MM.1S (cell line): ENCODE measurements around the gene SGCD.

Experiments used
- DNase-seq: peaks from one replicate; pipeline ENCODE4 v3.0.0-alpha.2; 2015
- H2AFZ ChIP-seq: fragments of 300-600 bp; sonication (generic); 2 replicates; pipeline ENCODE4 v1.6.0; 2016; ENCODE audit warnings: antibody characterized with exemption, low read length
- H3F3A ChIP-seq: fragments of 300-600 bp; sonication (generic); 2 replicates; pipeline ENCODE4 v1.6.1; 2016; ENCODE audit warnings: mild to moderate bottlenecking, antibody characterized with exemption, low read length, moderate library complexity, mixed read lengths; ENCODE audit not compliant: insufficient read depth
- H3K27ac ChIP-seq: fragments of 300-600 bp; sonication (generic); 2 replicates; pipeline ENCODE4 v1.5.1; 2016; ENCODE audit warnings: mild to moderate bottlenecking, low read length
- H3K27me3 ChIP-seq: fragments of 300-600 bp; sonication (generic); replicated peaks from 2 replicates; pipeline ENCODE4 v1.6.0; 2016; ENCODE audit warnings: low read length; ENCODE audit not compliant: insufficient read depth
- H3K36me3 ChIP-seq: fragments of 300-600 bp; sonication (generic); replicated peaks from 2 replicates; pipeline ENCODE4 v1.6.1; 2016; ENCODE audit warnings: mild to moderate bottlenecking, low read length, mixed read lengths; ENCODE audit not compliant: insufficient read depth
- H3K4me1 ChIP-seq: fragments of 300-600 bp; sonication (generic); 2 replicates; pipeline ENCODE4 v1.6.1; 2016; ENCODE audit warnings: low read length, mixed read lengths
- H3K4me2 ChIP-seq: fragments of 300-600 bp; sonication (generic); 2 replicates; pipeline ENCODE4 v1.6.0; 2016; ENCODE audit warnings: low read depth, low read length
- H3K4me3 ChIP-seq: fragments of 300-600 bp; sonication (generic); 2 replicates; pipeline ENCODE4 v1.5.1; 2016; ENCODE audit warnings: low read length, mixed read lengths
- H3K79me2 ChIP-seq: fragments of 300-600 bp; sonication (generic); 2 replicates; pipeline ENCODE4 v1.6.1; 2016; ENCODE audit warnings: mixed run types, low read length, mixed read lengths
- H3K9ac ChIP-seq: fragments of 300-600 bp; sonication (generic); 2 replicates; pipeline ENCODE4 v1.6.1; 2016; ENCODE audit warnings: low read length, mixed read lengths
- H3K9me2 ChIP-seq: fragments of 300-600 bp; sonication (generic); replicated peaks from 2 replicates; pipeline ENCODE4 v1.6.1; 2016; ENCODE audit warnings: mild to moderate bottlenecking, low read length, mixed read lengths; ENCODE audit not compliant: insufficient read depth
- H3K9me3 ChIP-seq: fragments of 300-600 bp; sonication (generic); replicated peaks from 2 replicates; pipeline ENCODE4 v1.6.1; 2016; ENCODE audit warnings: mild to moderate bottlenecking, low read length, mixed read lengths; ENCODE audit not compliant: insufficient read depth
- H4K20me1 ChIP-seq: fragments of 300-600 bp; sonication (generic); 2 replicates; pipeline ENCODE4 v1.6.1; 2016; ENCODE audit warnings: mild to moderate bottlenecking, low read length, moderate library complexity, mixed read lengths; ENCODE audit not compliant: insufficient read depth
- CTCF ChIP-seq: fragments of 300-600 bp; sonication (generic); IDR thresholded peaks from 2 replicates; pipeline ENCODE4 v1.5.1; 2016; ENCODE audit warnings: antibody characterized with exemption, low read length, mixed read lengths
- EZH2 ChIP-seq: fragments of 300-600 bp; sonication (generic); optimal IDR thresholded peaks from 2 replicates; pipeline ENCODE3; 2017; ENCODE audit warnings: low read depth, mild to moderate bottlenecking, antibody characterized with exemption, low read length, mixed read lengths
- EZH2phosphoT487 ChIP-seq: fragments of 300-600 bp; sonication (generic); IDR thresholded peaks from 2 replicates; pipeline ENCODE4 v1.6.1; 2018; ENCODE audit warnings: antibody characterized with exemption, low read length

SGCD gene

GRCh38 chr5:156522651-156523529 is 195.9 kb downstream of the SGCD start:
- Histone ChIP-seq H3K36me3 (no peaks in the 10 kb centered on the region), H3K4me1 (no peaks in the 10 kb centered on the region), H3K9ac (no peak overlapping the region), H4K20me1 (no peaks in the 10 kb centered on the region), H3F3A (no peaks in the 10 kb centered on the region), H2AFZ (no peak overlapping the region), H3K79me2 (no peaks in the 10 kb centered on the region), H3K9me3 (no peaks in the 10 kb centered on the region), H3K27me3 (no peaks in the 10 kb centered on the region), H3K4me3 (no peak overlapping the region), H3K9me2 (no peaks in the 10 kb centered on the region), H3K27ac (no peak overlapping the region), H3K4me2 (no peak overlapping the region)
- TF ChIP-seq EZH2 (no peak), CTCF (no peak), EZH2phosphoT487 (no peak)
- DNase-seq, result no peak

DNA sequence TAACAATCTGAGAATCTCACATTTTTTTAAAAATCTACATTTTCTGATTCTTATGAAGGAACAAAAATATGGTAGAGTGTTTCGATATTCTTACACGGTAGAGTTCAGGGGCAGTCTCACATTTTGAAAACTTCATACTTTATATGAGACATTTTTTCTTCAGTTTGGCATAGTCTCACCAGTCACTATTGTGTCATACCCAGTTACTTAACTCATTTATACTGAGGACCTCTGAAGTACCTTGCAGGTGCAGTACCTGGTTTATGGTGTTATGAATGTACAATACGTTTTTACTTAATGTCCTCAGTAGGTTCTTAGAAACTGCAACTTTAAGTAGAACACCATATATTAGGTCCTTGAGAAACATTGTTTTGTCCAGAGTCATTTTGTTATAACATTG is 196.6 kb downstream of the SGCD start:
- H3K4me3 ChIP-seq, result no peak overlapping the region
- H3K36me3 ChIP-seq, result no peaks in the 10 kb centered on the region
- H3K9ac ChIP-seq, result no peak overlapping the region
- no peaks in the 10 kb centered on the region for H4K20me1 ChIP-seq
- TF ChIP-seq CTCF (no peak), EZH2phosphoT487 (no peak), EZH2 (no peak)
- H3K9me3 ChIP-seq, result no peaks in the 10 kb centered on the region
- H2AFZ ChIP-seq, result no peak overlapping the region
- no peaks in the 10 kb centered on the region for H3F3A ChIP-seq
- no peak overlapping the region for H3K27ac ChIP-seq
- DNase-seq, result no peak
- no peaks in the 10 kb centered on the region for H3K27me3 ChIP-seq
- no peaks in the 10 kb centered on the region for H3K4me1 ChIP-seq
- H3K79me2 ChIP-seq, result no peaks in the 10 kb centered on the region
- no peaks in the 10 kb centered on the region for H3K9me2 ChIP-seq
- H3K4me2 ChIP-seq, result no peak overlapping the region

DNA sequence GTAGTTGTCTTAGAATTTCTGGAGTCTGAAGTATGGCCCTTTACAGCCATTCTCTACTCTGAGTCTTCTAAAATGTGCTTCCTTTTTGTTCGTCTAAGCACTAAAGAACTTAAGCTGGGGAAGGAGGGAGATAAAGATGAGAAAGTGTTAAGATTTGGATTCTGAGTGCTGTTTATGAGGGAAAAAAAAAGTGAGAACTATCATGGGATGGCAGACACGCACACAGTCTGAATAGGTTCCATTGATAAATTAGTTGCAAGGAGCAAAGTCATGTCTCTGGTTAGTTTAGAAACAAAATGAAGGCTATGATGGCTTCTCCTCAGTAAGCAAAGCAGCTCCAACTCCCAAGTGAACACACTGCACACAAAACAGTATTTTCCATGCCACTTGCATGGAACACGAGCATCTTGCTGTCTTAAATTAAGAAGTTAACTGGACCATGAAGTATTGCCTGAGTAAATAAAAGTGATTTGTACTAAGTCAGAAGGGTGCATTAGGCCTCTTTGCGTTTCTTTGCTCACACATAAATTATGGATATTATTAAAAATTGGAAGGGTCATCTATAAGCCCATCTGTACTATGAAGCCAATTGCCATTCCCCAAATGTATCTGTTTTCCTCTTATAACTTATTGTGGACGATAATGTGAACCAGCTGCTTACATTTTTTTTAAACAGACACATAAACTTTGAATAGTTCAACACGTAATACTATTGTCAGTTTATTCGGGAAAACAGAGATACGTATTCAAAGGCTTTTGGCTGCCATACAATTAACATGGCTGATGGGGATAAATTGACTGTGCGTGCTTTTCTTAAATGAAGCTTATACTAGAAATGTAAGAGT is 199.3 kb downstream of the SGCD start:
- H3K9me3 ChIP-seq, result no peaks in the 10 kb centered on the region
- TF ChIP-seq EZH2phosphoT487, result no peak

More for the DNA sequence above, 199.3 kb downstream of the SGCD start:
- Histone ChIP-seq H3K4me2 (no peak overlapping the region), H3K9ac (no peak overlapping the region), H3K36me3 (no peaks in the 10 kb centered on the region), H3K9me2 (no peaks in the 10 kb centered on the region), H3K4me3 (no peak overlapping the region), H3K27me3 (no peaks in the 10 kb centered on the region), H3K4me1 (no peaks in the 10 kb centered on the region), H3K79me2 (no peaks in the 10 kb centered on the region), H2AFZ (no peak overlapping the region), H3K27ac (no peak overlapping the region), H4K20me1 (no peaks in the 10 kb centered on the region), H3F3A (no peaks in the 10 kb centered on the region)
- no peak for DNase-seq
